Measurements from ENCODE around the gene NCBP2L.

Gene NCBP2L

GRCh38 chrX:107777536-107777832 is at the start of gene NCBP2L:
NCBP2L (plus strand) TSS chrX:107777733; CDS start chrX:107794221, 16,488 bp downstream.
- in situ Hi-C loops (cut with HindIII; ENCODE audit: low sequenced_read_pairs), result no loop called here

GRCh38 chrX:107728371-107729099 is 49.0 kb upstream of the NCBP2L start:
- in situ Hi-C loops (cut with HindIII; ENCODE audit: low sequenced_read_pairs), result no loop called here

- in situ Hi-C loops (cut with HindIII; ENCODE audit: low sequenced_read_pairs), result no loop called here
Measured at GRCh38 chrX:107729558-107730297, 47.8 kb upstream of the NCBP2L start.

- in situ Hi-C loops (cut with HindIII; ENCODE audit: low sequenced_read_pairs), result no loop called here
Measured at GRCh38 chrX:107730298-107730655, 47.3 kb upstream of the NCBP2L start.

- in situ Hi-C loops (cut with HindIII; ENCODE audit: low sequenced_read_pairs), result no loop called here
Measured at GRCh38 chrX:107730991-107731766, 46.4 kb upstream of the NCBP2L start.

GRCh38 chrX:107731831-107732502 is 45.6 kb upstream of the NCBP2L start:
- in situ Hi-C loops (cut with HindIII; ENCODE audit: low sequenced_read_pairs), result no loop called here

GRCh38 chrX:107733686-107734085 is 43.8 kb upstream of the NCBP2L start:
- in situ Hi-C loops (cut with HindIII; ENCODE audit: low sequenced_read_pairs), result no loop called here

GRCh38 chrX:107734646-107735045 is 42.9 kb upstream of the NCBP2L start:
- in situ Hi-C loops (cut with HindIII; ENCODE audit: low sequenced_read_pairs), result no loop called here

- in situ Hi-C loops (cut with HindIII; ENCODE audit: low sequenced_read_pairs), result no loop called here
Measured at GRCh38 chrX:107736781-107737531, 40.6 kb upstream of the NCBP2L start.

GRCh38 chrX:107738272-107738671 is 39.3 kb upstream of the NCBP2L start:
- in situ Hi-C loops (cut with HindIII; ENCODE audit: low sequenced_read_pairs), result no loop called here

- in situ Hi-C loops (cut with HindIII; ENCODE audit: low sequenced_read_pairs), result no loop called here
Measured at GRCh38 chrX:107738768-107739167, 38.8 kb upstream of the NCBP2L start.

- in situ Hi-C loops (cut with HindIII; ENCODE audit: low sequenced_read_pairs), result no loop called here
Measured at GRCh38 chrX:107739541-107739940, 38.0 kb upstream of the NCBP2L start.

GRCh38 chrX:107741404-107741790 is 36.1 kb upstream of the NCBP2L start:
- in situ Hi-C loops (cut with HindIII; ENCODE audit: low sequenced_read_pairs), result no loop called here

- in situ Hi-C loops (cut with HindIII; ENCODE audit: low sequenced_read_pairs), result no loop called here
Measured at GRCh38 chrX:107742700-107743191, 34.8 kb upstream of the NCBP2L start.

GRCh38 chrX:107743995-107744394 is 33.5 kb upstream of the NCBP2L start:
- in situ Hi-C loops (cut with HindIII; ENCODE audit: low sequenced_read_pairs), result no loop called here

GRCh38 chrX:107744868-107745267 is 32.7 kb upstream of the NCBP2L start:
- in situ Hi-C loops (cut with HindIII; ENCODE audit: low sequenced_read_pairs), result no loop called here

- in situ Hi-C loops (cut with HindIII; ENCODE audit: low sequenced_read_pairs), result no loop called here
Measured at GRCh38 chrX:107747596-107748161, 29.9 kb upstream of the NCBP2L start.

- in situ Hi-C loops (cut with HindIII; ENCODE audit: low sequenced_read_pairs), result no loop called here
Measured at GRCh38 chrX:107748506-107748905, 29.0 kb upstream of the NCBP2L start.

- in situ Hi-C loops (cut with HindIII; ENCODE audit: low sequenced_read_pairs), result no loop called here
Measured at GRCh38 chrX:107750263-107750662, 27.3 kb upstream of the NCBP2L start.

- in situ Hi-C loops (cut with HindIII; ENCODE audit: low sequenced_read_pairs), result no loop called here
Measured at GRCh38 chrX:107750861-107751445, 26.6 kb upstream of the NCBP2L start.

All from DLD1 (cell line).